CD4-positive, alpha-beta T cell (primary cell): Measurements from ENCODE around the gene TMEM140. TPM values are rescaled to one million over a fixed set of nuclear protein-coding genes. Genes with fewer than 3 reads are reported as not detected.

Source experiments
- ATAC-seq: fragments of 200-7000 bp; cut with Tn5 transposase; one replicate; pipeline ENCODE4 v1.10.0; 2022; ENCODE audit warnings: mild to moderate bottlenecking; ENCODE audit not compliant: poor library complexity
- CTCF ChIA-PET: fragments of 350-600 bp; sonication (Branson Sonifier 250); formaldehyde crosslinking; loops from one replicate; lab custom pipeline; 2021; ENCODE audit warnings: antibody characterized with exemption, inconsistent platforms; lab: Charles Lee
- POLR2A ChIA-PET: fragments of 350-600 bp; sonication (Branson Sonifier 250); formaldehyde crosslinking; loops from one replicate; lab custom pipeline; 2021; ENCODE audit warnings: antibody characterized with exemption, inconsistent platforms; lab: Charles Lee
- DNase-seq, 14 experiments: peaks; one replicate each; pipeline ENCODE4 v3.0.0-alpha.2; 2013 to 2020; ENCODE audit warnings: mixed read lengths in 2 of 14
- H3K27ac ChIP-seq, 2 donors: one replicate each; pipeline versions ENCODE4 v1.5.1 to v1.7.0; 2013; ENCODE audit warnings: low read length in 2 of 2, low read depth in 1 of 2, mild to moderate bottlenecking in 1 of 2
- H3K27me3 ChIP-seq, 2 experiments: 1 replicate in 1 of 2; 2 replicates in 1 of 2; pipeline versions ENCODE4 v1.6.1 to v1.7.0; 2013; ENCODE audit warnings: low read length in 2 of 2, control low read depth in 1 of 2, mild to moderate bottlenecking in 1 of 2, moderate library complexity in 1 of 2; ENCODE audit not compliant: insufficient read depth in 2 of 2, control insufficient read depth in 1 of 2
- H3K36me3 ChIP-seq: one replicate; pipeline ENCODE4 v1.6.1; 2013; ENCODE audit warnings: low read length, control low read depth; ENCODE audit not compliant: insufficient read depth
- H3K4me1 ChIP-seq: one replicate; pipeline ENCODE4 v1.6.1; 2013; ENCODE audit warnings: low read length, control low read depth; ENCODE audit not compliant: insufficient read depth
- H3K4me3 ChIP-seq: one replicate; pipeline ENCODE4 v1.5.1; 2013; ENCODE audit warnings: mild to moderate bottlenecking, low read length, moderate library complexity
- H3K9me3 ChIP-seq, 2 experiments: 1 replicate in 1 of 2; 2 replicates in 1 of 2; pipeline versions ENCODE4 v1.6.1 to v1.7.0; 2013; ENCODE audit warnings: low read length in 2 of 2, mild to moderate bottlenecking in 2 of 2, control low read depth in 1 of 2, moderate library complexity in 1 of 2; ENCODE audit not compliant: control insufficient read depth in 1 of 2, insufficient read depth in 1 of 2
- H3K27ac Mint-ChIP-seq: one replicate; pipeline ENCODE4 v1.8.0; 2020; ENCODE audit warnings: mixed read lengths
- H3K27me3 Mint-ChIP-seq: one replicate; pipeline ENCODE4 v1.8.0; 2021; ENCODE audit warnings: mixed read lengths
- H3K36me3 Mint-ChIP-seq: one replicate; pipeline ENCODE4 v1.8.0; 2021; ENCODE audit warnings: low read depth, mixed read lengths
- H3K4me1 Mint-ChIP-seq: one replicate; pipeline ENCODE4 v1.8.0; 2021; ENCODE audit warnings: low read depth, mixed read lengths
- H3K4me3 Mint-ChIP-seq: one replicate; pipeline ENCODE4 v1.8.0; 2020; ENCODE audit warnings: mild to moderate bottlenecking, mixed read lengths
- H3K9me3 Mint-ChIP-seq: one replicate; pipeline ENCODE4 v1.8.0; 2020; ENCODE audit warnings: mixed read lengths
- intact Hi-C, 2 experiments: fragments of 100-400 bp; cut with DNase I in 1 of 2; cut with micrococcal nuclease in 1 of 2; formaldehyde crosslinking; loops; one replicate each; pipeline versions ENCODE4 v1.15.1 to v1.9.0; 2023 to 2025; cut with DNase I, micrococcal nuclease
- total RNA-seq, 174 experiments: library from RNA in 2 of 174; stranded (reverse) in 2 of 174; gene quantifications; one replicate each; pipeline ENCODE4 v1.2.3 and lab custom pipeline; 2021 to 2026
- TF ChIP-seq, protein P1 (sequence below): fragments of 200-600 bp; IDR thresholded peaks from one replicate; pipeline ENCODE4 v1.8.0; 2022; ENCODE audit warnings: antibody characterized with exemption, mild to moderate bottlenecking

TMEM140 gene
- total RNA-seq, 2 experiments from 2014 or later, result 27.7 to 32.2 TPM

DNA sequence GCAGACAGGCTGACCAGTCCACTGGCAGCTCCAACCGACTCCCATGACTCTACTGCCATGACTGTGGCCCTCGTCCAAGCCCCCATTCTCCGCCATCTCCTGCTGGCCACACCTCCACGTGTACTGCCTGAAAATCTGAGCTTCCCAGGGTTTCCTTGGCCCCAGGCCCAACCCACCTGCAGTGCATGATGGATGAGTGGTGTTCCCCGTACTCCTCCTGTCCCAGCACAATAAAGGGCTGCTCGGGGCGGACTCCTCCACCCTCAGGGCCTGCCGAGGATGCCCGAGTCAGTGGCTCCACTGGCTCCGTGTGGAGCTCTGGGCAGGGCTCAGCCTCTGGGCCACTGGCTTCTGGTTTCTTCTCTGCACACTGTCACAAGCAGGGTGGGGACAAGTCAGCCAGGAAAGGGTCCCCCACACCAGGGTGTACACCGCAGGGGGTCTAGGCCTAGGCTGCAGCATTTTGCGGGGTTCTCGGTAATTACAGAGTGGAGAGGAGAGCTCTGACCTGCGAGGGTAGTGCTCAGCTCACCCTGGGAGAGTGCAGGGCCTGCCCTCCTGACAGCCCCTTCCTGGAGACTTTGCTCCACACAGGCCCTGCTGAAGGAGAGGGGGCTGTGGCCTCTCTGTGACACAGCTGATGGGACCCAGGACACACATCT lies 48.2 kb downstream of the TMEM140 start:
- no peak overlapping the region for H3K27ac Mint-ChIP-seq
- Histone ChIP-seq H3K4me1 (no peaks in the 10 kb centered on the region), H3K4me3 (no peak overlapping the region), H3K36me3 (peaks cover 83% of the 10 kb centered on the region), H3K27ac (no peak overlapping the region), H3K9me3 (no peaks in the 10 kb centered on the region), H3K27me3 (no peaks in the 10 kb centered on the region)
- TF ChIP-seq, protein P1, sequence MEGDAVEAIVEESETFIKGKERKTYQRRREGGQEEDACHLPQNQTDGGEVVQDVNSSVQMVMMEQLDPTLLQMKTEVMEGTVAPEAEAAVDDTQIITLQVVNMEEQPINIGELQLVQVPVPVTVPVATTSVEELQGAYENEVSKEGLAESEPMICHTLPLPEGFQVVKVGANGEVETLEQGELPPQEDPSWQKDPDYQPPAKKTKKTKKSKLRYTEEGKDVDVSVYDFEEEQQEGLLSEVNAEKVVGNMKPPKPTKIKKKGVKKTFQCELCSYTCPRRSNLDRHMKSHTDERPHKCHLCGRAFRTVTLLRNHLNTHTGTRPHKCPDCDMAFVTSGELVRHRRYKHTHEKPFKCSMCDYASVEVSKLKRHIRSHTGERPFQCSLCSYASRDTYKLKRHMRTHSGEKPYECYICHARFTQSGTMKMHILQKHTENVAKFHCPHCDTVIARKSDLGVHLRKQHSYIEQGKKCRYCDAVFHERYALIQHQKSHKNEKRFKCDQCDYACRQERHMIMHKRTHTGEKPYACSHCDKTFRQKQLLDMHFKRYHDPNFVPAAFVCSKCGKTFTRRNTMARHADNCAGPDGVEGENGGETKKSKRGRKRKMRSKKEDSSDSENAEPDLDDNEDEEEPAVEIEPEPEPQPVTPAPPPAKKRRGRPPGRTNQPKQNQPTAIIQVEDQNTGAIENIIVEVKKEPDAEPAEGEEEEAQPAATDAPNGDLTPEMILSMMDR, result no peak
- no peaks in the 10 kb centered on the region for H3K9me3 Mint-ChIP-seq
- peaks cover 4% of the 10 kb centered on the region for H3K4me1 Mint-ChIP-seq
- intact Hi-C loops, result no loop called here
- POLR2A ChIA-PET, result no interaction called here
- DNase-seq (no peak), ATAC-seq (no peak)
- no peak overlapping the region for H3K4me3 Mint-ChIP-seq
- no peaks in the 10 kb centered on the region for H3K27me3 Mint-ChIP-seq
- CTCF ChIA-PET, result interaction anchor here (0.6 kb wide), 1 partner anchor 11 kb away, joined by 3 read pairs; no protein-coding TSS in a partner anchor
- peaks cover 97% of the 10 kb centered on the region for H3K36me3 Mint-ChIP-seq

DNA sequence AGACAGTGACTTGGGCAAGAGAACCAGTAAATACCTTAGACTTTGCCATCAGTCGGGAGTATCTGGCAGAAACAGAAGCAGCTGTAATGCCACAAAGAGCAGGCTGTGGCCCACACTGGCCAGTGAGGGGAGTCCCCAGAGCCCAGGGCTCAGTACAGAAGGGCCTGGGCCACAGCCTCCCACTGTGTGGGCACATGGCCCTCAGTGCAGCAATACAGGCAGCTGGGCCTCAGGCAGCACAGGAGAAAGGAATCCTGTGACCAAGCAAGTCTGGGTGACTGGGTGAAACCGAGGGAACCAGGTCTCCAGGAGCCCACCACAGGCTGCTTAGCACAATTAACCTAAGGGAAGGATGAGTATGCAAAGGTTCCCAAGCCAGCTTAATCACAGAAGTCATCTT lies 49.5 kb downstream of the TMEM140 start:
- no peak for ATAC-seq
- Mint-ChIP-seq H3K27me3 (no peaks in the 10 kb centered on the region), H3K36me3 (peaks cover 98% of the 10 kb centered on the region), H3K4me1 (peaks cover 7% of the 10 kb centered on the region), H3K4me3 (no peak overlapping the region), H3K9me3 (no peaks in the 10 kb centered on the region), H3K27ac (no peak overlapping the region)
- TF ChIP-seq, protein P1, result no peak
- ChIA-PET CTCF (no interaction called here), POLR2A (no interaction called here)
- Histone ChIP-seq H3K9me3 (no peaks in the 10 kb centered on the region), H3K4me1 (no peaks in the 10 kb centered on the region), H3K27ac (no peak overlapping the region), H3K4me3 (no peak overlapping the region), H3K27me3 (no peaks in the 10 kb centered on the region), H3K36me3 (peaks cover 91% of the 10 kb centered on the region)
- no peak for DNase-seq
- intact Hi-C loops, result no loop called here

DNA sequence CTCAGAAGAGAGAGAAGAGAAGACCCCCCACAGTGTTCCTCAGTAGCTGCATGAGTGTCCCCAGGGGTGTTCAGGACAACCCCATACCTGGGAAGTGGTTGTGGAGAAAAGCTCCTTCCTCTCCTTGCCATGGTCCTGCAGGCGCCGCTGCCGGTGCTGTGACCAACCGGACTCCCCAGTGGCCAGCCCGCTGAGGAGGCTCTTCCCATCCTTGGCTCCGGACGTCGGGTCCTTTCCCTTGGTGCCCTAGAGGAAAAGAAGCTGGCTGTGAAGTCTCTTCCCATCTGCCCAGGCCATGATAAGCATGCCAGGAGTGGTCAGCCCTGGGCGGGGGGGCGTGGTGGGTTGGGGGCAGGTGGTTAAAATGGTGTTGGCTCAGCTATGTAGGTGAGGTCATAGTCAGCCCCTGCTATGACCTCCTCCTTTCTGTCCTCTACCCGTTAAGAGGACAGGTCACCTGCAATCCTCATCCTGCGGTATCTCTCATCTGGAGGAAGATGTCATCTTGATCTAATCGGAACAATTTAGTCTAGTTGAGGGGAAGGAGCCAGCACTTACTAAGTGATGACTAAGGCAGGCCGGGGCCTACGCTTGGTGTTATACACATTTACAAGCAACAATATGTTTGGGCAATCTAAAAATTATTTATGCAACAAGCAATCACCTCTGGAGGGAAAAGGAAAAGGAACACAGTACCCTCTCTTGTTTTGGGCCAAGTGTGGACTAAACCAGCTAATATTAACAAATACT lies 50.2 kb downstream of the TMEM140 start:
- ChIA-PET POLR2A (no interaction called here), CTCF (no interaction called here)
- ATAC-seq, result no peak

More for the DNA sequence above, 50.2 kb downstream of the TMEM140 start:
- intact Hi-C loops, result no loop called here
- Mint-ChIP-seq H3K4me1 (peaks cover 11% of the 10 kb centered on the region), H3K27ac (no peak overlapping the region), H3K27me3 (no peaks in the 10 kb centered on the region), H3K4me3 (no peak overlapping the region), H3K36me3 (peaks cover 98% of the 10 kb centered on the region), H3K9me3 (no peaks in the 10 kb centered on the region)
- no peaks in the 10 kb centered on the region for H3K27me3 ChIP-seq
- no peak for DNase-seq
- H3K4me3 ChIP-seq, result no peak overlapping the region
- H3K4me1 ChIP-seq, result no peaks in the 10 kb centered on the region
- TF ChIP-seq, protein P1, result no peak
- H3K27ac ChIP-seq, result no peak overlapping the region
- no peaks in the 10 kb centered on the region for H3K9me3 ChIP-seq
- peaks cover 92% of the 10 kb centered on the region for H3K36me3 ChIP-seq
